GM10248 (cell line): ENCODE data around the gene LILRB2.
"Not testable (repeated sequence)": the region's sequence is repeated elsewhere in the genome, so short reads cannot be mapped to it uniquely, and the experiment has no call there.

Experiments
- CTCF ChIA-PET: fragments of 300-600 bp; sonication (Branson Sonifier 250); formaldehyde crosslinking; extraction: SDS; loops from one replicate; lab custom pipeline; 2021; ENCODE audit warnings: antibody characterized with exemption; lab: Yijun Ruan, JAX
- POLR2A ChIA-PET: fragments of 350-650 bp; sonication (Branson Sonifier 250); formaldehyde crosslinking; extraction: SDS; loops from one replicate; lab custom pipeline; 2020; ENCODE audit warnings: antibody characterized with exemption; lab: Yijun Ruan, JAX
- DNase-seq: peaks from one replicate; pipeline ENCODE4 v3.0.0; 2012; ENCODE audit errors: extremely low spot score
- TF ChIP-seq, protein P1 (sequence below): IDR thresholded peaks from 2 replicates; pipeline ENCODE4 v1.5.1; 2012; ENCODE audit warnings: mild to moderate bottlenecking, low read depth; ENCODE audit errors: extremely low read depth, missing control alignments, control extremely low read depth

LILRB2 gene

GRCh38 chr19:54281007-54281728, at the start of gene LILRB2:
LILRB2 (minus strand) TSS chr19:54281110; CDS start chr19:54280496, 614 bp downstream.
- TF ChIP-seq, protein P1, sequence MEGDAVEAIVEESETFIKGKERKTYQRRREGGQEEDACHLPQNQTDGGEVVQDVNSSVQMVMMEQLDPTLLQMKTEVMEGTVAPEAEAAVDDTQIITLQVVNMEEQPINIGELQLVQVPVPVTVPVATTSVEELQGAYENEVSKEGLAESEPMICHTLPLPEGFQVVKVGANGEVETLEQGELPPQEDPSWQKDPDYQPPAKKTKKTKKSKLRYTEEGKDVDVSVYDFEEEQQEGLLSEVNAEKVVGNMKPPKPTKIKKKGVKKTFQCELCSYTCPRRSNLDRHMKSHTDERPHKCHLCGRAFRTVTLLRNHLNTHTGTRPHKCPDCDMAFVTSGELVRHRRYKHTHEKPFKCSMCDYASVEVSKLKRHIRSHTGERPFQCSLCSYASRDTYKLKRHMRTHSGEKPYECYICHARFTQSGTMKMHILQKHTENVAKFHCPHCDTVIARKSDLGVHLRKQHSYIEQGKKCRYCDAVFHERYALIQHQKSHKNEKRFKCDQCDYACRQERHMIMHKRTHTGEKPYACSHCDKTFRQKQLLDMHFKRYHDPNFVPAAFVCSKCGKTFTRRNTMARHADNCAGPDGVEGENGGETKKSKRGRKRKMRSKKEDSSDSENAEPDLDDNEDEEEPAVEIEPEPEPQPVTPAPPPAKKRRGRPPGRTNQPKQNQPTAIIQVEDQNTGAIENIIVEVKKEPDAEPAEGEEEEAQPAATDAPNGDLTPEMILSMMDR, result no peak
- POLR2A ChIA-PET, result no interaction called here
- no peak for DNase-seq
- CTCF ChIA-PET, result interaction anchor here (2.0 to 2.2 kb wide), 2 partner anchors 15 kb away, joined by 6 read pairs; no protein-coding TSS in a partner anchor

GRCh38 chr19:54329476-54330165, 48.7 kb upstream of the LILRB2 start:
- ChIA-PET CTCF (no interaction called here), POLR2A (no interaction called here)
- TF ChIP-seq, protein P1, result no peak
- DNase-seq, result no peak

GRCh38 chr19:54328781-54329180, 47.9 kb upstream of the LILRB2 start:
- DNase-seq, POLR2A ChIA-PET: not testable (repeated sequence)
- CTCF ChIA-PET, result interaction anchor here (0.6 to 1.6 kb wide), 2 partner anchors 11 to 62 kb away, joined by 3 to 4 read pairs; no protein-coding TSS in a partner anchor

GRCh38 chr19:54325631-54326030, 44.7 kb upstream of the LILRB2 start:
- no peak for DNase-seq
- POLR2A ChIA-PET, result no interaction called here
- TF ChIP-seq, protein P1, result no peak
- CTCF ChIA-PET, result interaction anchor here (0.7 to 2.1 kb wide), 6 partner anchors 9 to 66 kb away, joined by 3 to 8 read pairs (median 6); no protein-coding TSS in a partner anchor

DNA sequence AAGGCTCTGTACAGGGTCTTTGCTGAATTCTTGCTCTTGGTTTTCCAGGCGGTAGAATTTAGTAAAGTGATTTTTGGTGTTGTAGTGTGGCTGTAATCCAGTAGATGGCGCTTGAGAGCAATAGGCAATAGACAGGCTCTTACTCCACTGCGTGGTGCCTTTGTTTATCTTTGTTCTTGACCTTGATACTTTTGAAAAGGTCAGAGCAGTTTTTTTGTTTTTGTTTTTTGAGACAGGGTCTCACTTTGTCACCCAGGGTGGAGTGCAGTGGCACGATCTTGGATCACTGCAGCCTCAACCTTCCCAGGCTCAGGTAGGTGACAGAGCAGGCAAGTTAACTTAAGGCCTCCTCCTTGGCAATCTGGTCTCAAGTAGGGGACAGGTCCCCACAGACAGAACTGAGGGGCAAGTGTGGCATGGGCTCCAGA, 44.3 kb upstream of the LILRB2 start:
- CTCF ChIA-PET, result interaction anchor here (0.7 to 2.8 kb wide), 12 partner anchors 9 to 82 kb away, joined by 3 to 25 read pairs (median 5); no protein-coding TSS in a partner anchor
- peak; percentile 66 for DNase-seq
- TF ChIP-seq, protein P1, result peak; percentile 64
- POLR2A ChIA-PET, result no interaction called here

DNA sequence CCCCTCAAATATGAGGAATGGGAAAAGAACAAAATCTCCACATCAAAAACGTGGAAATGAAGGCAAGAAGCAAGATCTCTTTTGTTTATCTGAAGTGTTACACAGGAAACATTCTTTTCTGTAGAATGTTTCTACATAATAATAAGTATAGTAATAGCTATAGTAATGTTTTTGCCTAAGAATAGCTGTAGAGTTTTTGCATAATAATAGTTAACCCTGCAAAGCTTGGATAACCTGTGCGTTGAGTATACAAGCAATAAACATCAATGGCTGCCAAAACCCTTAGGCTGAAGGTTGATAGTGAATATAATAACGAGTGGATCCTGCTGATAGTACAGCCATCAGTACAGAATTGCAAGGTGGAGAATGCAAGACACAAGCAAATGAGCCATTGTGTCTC, 43.2 kb upstream of the LILRB2 start:
- TF ChIP-seq, protein P1, result no peak

GRCh38 chr19:54322934-54323333, 42.0 kb upstream of the LILRB2 start:
- POLR2A ChIA-PET, DNase-seq: not testable (repeated sequence)
- CTCF ChIA-PET, result interaction anchor here (2.8 kb wide), 1 partner anchor 68 kb away, joined by 25 read pairs; no protein-coding TSS in a partner anchor

More for the DNA sequence above, 43.2 kb upstream of the LILRB2 start:
- DNase-seq, result no peak
- ChIA-PET POLR2A (no interaction called here), CTCF (interaction anchor here (0.6 to 2.8 kb wide), 9 partner anchors 10 to 67 kb away, joined by 3 to 25 read pairs (median 4); no protein-coding TSS in a partner anchor)

GRCh38 chr19:54322295-54322694, 41.4 kb upstream of the LILRB2 start:
- CTCF ChIA-PET, result interaction anchor here (1.2 to 2.4 kb wide), 3 partner anchors 12 to 69 kb away, joined by 4 to 11 read pairs (median 5); no protein-coding TSS in a partner anchor
- DNase-seq, POLR2A ChIA-PET: not testable (repeated sequence)
